Calu3 (cell line): ENCODE results near the gene CPA4. TPM values are rescaled to one million over a fixed set of nuclear protein-coding genes. Genes with fewer than 3 reads are reported as not detected.

Experiments used
- BruUV-seq: library from RNA; stranded (reverse); fragments of 400-500 nt; replicated peaks from 2 replicates; lab custom pipeline; 2021; lab: Mats Ljungman, UMichigan
- CTCF ChIA-PET: fragments of 300-600 bp; sonication (Branson Sonifier 250); formaldehyde crosslinking; loops from one replicate; lab custom pipeline; 2022; ENCODE audit warnings: antibody characterized with exemption; lab: Charles Lee
- DNase-seq: peaks from one replicate; pipeline ENCODE4 v3.0.0; 2022
- H3K27ac Mint-ChIP-seq: one replicate; pipeline ENCODE4 v1.8.0; 2022; ENCODE audit warnings: mixed read lengths; ENCODE audit not compliant: unreplicated experiment
- H3K27me3 Mint-ChIP-seq: one replicate; pipeline ENCODE4 v1.8.0; 2022; ENCODE audit warnings: mixed read lengths; ENCODE audit not compliant: unreplicated experiment
- H3K36me3 Mint-ChIP-seq: one replicate; pipeline ENCODE4 v1.8.0; 2022; ENCODE audit warnings: mild to moderate bottlenecking, moderate library complexity, mixed read lengths; ENCODE audit not compliant: insufficient read depth, unreplicated experiment
- H3K4me1 Mint-ChIP-seq: one replicate; pipeline ENCODE4 v1.8.0; 2022; ENCODE audit warnings: mild to moderate bottlenecking, low read depth, mixed read lengths; ENCODE audit not compliant: unreplicated experiment
- H3K4me3 Mint-ChIP-seq: one replicate; pipeline ENCODE4 v1.8.0; 2022; ENCODE audit warnings: mild to moderate bottlenecking, low read depth, moderate library complexity, mixed read lengths; ENCODE audit not compliant: unreplicated experiment
- H3K9me3 Mint-ChIP-seq: one replicate; pipeline ENCODE4 v1.8.0; 2022; ENCODE audit warnings: low read depth, mixed read lengths; ENCODE audit not compliant: unreplicated experiment
- CTCF ChIP-seq: fragments of 200-600 bp; IDR thresholded peaks from one replicate; pipeline ENCODE4 v1.8.0; 2022; ENCODE audit warnings: antibody characterized with exemption; ENCODE audit not compliant: unreplicated experiment
- intact Hi-C: fragments of 100-400 bp; cut with micrococcal nuclease; formaldehyde crosslinking; loops from one replicate; pipeline ENCODE4 v1.10.0; 2022; ENCODE audit not compliant: unreplicated experiment
- total RNA-seq: library from RNA; stranded (reverse); gene quantifications from 2 replicates; pipeline ENCODE4 v1.2.3, GENCODE V29; 2022

The CPA4 gene
- total RNA-seq, 1 experiment from 2014 or later = not detected

GRCh38 chr7:130346177-130346905 lies 53.4 kb downstream of the CPA4 start:
- Mint-ChIP-seq H3K4me3 (no peak overlapping the region), H3K36me3 (no peaks in the 10 kb centered on the region), H3K27ac (no peak overlapping the region), H3K9me3 (no peaks in the 10 kb centered on the region), H3K4me1 (peaks cover under 1% of the 10 kb centered on the region), H3K27me3 (peaks cover 37% of the 10 kb centered on the region)
- CTCF ChIA-PET = no interaction called here
- intact Hi-C loops = no loop called here
- no peak for DNase-seq
- BruUV-seq = no TSS peak
- TF ChIP-seq CTCF = no peak

- BruUV-seq = no TSS peak
- intact Hi-C loops = no loop called here
- Mint-ChIP-seq H3K9me3 (no peaks in the 10 kb centered on the region), H3K4me1 (peaks cover 7% of the 10 kb centered on the region), H3K36me3 (no peaks in the 10 kb centered on the region), H3K27ac (no peak overlapping the region), H3K4me3 (no peak overlapping the region), H3K27me3 (peaks cover 43% of the 10 kb centered on the region)
- CTCF ChIA-PET = no interaction called here
- TF ChIP-seq CTCF = no peak
- DNase-seq = no peak
Observed at GRCh38 chr7:130346941-130347340, 54.0 kb downstream of the CPA4 start.

GRCh38 chr7:130349911-130350782 lies 57.2 kb downstream of the CPA4 start:
- TF ChIP-seq CTCF = no peak
- intact Hi-C loops = no loop called here
- H3K4me3 Mint-ChIP-seq = no peak overlapping the region
- no TSS peak for BruUV-seq
- H3K4me1 Mint-ChIP-seq = peaks cover 32% of the 10 kb centered on the region
- no peaks in the 10 kb centered on the region for H3K9me3 Mint-ChIP-seq
- no peak for DNase-seq
- CTCF ChIA-PET = no interaction called here
- no peak overlapping the region for H3K27ac Mint-ChIP-seq
- H3K27me3 Mint-ChIP-seq = peaks cover 34% of the 10 kb centered on the region
- H3K36me3 Mint-ChIP-seq = no peaks in the 10 kb centered on the region

- BruUV-seq = no TSS peak
- Mint-ChIP-seq H3K27me3 (peaks cover 24% of the 10 kb centered on the region), H3K4me1 (peaks cover 37% of the 10 kb centered on the region), H3K4me3 (no peak overlapping the region), H3K36me3 (no peaks in the 10 kb centered on the region), H3K9me3 (no peaks in the 10 kb centered on the region), H3K27ac (no peak overlapping the region)
- CTCF ChIA-PET = no interaction called here
- DNase-seq = no peak
- intact Hi-C loops = no loop called here
- TF ChIP-seq CTCF = no peak
Observed at GRCh38 chr7:130350945-130351790, 58.2 kb downstream of the CPA4 start.
